Muscle of back (tissue), 13 donors: ENCODE results near the gene FOXD4L1. TPM values are rescaled to one million over a fixed set of nuclear protein-coding genes. Genes with fewer than 3 reads are reported as not detected.
"Not testable (repeated sequence)": the region's sequence is repeated elsewhere in the genome, so short reads cannot be mapped to it uniquely, and the experiment has no call there.

ENCODE experiments used
- DNase-seq, 3 donors: peaks; one replicate each; pipeline versions ENCODE4 v3.0.0 to v3.0.0-alpha.2; 2013
- long read RNA-seq, 9 donors: transcript quantifications; one replicate each; lab custom pipeline, GENCODE V29; 2026
- polyA plus RNA-seq, 10 donors: library from polyadenylated mRNA; unstranded; fragments of 120-200 nt; gene quantifications; one replicate each; pipeline ENCODE4 v1.2.1, GENCODE V29; 2013; ENCODE audit not compliant: insufficient read length in 10 of 10

FOXD4L1 gene
- polyA plus RNA-seq: 1 to 10 TPM; 1.4 to 3.2 (median 1.7) TPM
- long read RNA-seq, donor 1, partial matches to known transcripts: 0 of 3 reads
- long read RNA-seq, donor 1, other reads (novel, unspliced or antisense): 0 of 3 reads
- long read RNA-seq, donor 2, partial matches to known transcripts: 0 of 1 reads
- long read RNA-seq, donor 2, other reads (novel, unspliced or antisense): 0 of 1 reads
- long read RNA-seq, donor 3, partial matches to known transcripts: 0 of 1 reads
- long read RNA-seq, donor 3, other reads (novel, unspliced or antisense): 0 of 1 reads
- long read RNA-seq, donor 4, partial matches to known transcripts: 0 of 2 reads
- long read RNA-seq, donor 4, other reads (novel, unspliced or antisense): 0 of 2 reads
- long read RNA-seq, donor 5, partial matches to known transcripts: 0 of 4 reads
- long read RNA-seq, donor 5, other reads (novel, unspliced or antisense): 0 of 4 reads
- long read RNA-seq, donor 6, partial matches to known transcripts: 0 of 1 reads
- long read RNA-seq, donor 6, other reads (novel, unspliced or antisense): 0 of 1 reads
- long read RNA-seq, donor 7, partial matches to known transcripts: 0 of 4 reads
- long read RNA-seq, donor 7, other reads (novel, unspliced or antisense): 0 of 4 reads
- long read RNA-seq, donor 8, partial matches to known transcripts: 0 of 4 reads
- long read RNA-seq, donor 8, other reads (novel, unspliced or antisense): 0 of 4 reads
- long read RNA-seq, donor 9: 0 reads

DNA sequence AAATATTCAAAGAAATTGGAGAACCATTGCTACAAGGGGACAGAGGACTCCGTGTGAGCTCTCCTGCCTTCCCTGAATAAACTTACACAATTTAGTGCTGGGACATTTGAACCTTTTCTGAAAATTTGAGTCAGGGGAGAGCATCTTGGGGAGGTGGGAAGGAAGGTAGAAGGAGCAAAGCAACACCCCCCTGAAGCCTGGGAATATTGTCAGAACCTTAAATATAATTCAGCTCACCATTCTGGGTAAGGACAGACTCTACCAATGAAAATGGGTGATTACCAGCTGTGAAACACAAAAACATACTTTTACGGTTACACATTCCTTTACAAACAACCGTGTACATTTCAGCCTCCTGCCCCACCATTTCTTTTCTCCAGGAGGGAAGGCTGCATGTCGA lies at the start of gene FOXD4L1:
Gene FOXD4L1 (plus strand): TSS at position 301 of the 400 bp plus-strand sequence. CDS start 592 bp downstream, outside the sequence.
- DNase-seq: not testable (repeated sequence)

DNA sequence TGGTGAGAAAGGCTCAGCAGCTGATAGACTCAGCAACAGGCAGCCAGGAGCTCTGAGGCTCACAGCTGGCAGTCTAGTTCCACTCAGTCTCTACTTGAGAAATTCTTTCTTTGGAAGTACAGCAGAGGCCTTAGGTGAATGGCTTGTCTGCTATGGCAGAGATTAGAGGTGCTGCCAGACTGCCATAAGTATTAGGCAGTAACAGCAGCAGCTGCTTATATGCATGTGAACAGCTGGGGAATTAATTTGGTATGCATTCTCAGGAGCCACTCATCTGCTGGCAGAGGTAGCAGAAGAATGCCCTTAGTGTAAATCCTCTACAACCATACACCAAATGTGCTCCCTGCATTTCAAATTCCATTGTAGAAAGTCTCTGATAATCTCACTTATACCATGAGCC lies 32.7 kb upstream of the FOXD4L1 start:
- DNase-seq: peak in 2 of 3 donors; percentile 0 to 4

DNA sequence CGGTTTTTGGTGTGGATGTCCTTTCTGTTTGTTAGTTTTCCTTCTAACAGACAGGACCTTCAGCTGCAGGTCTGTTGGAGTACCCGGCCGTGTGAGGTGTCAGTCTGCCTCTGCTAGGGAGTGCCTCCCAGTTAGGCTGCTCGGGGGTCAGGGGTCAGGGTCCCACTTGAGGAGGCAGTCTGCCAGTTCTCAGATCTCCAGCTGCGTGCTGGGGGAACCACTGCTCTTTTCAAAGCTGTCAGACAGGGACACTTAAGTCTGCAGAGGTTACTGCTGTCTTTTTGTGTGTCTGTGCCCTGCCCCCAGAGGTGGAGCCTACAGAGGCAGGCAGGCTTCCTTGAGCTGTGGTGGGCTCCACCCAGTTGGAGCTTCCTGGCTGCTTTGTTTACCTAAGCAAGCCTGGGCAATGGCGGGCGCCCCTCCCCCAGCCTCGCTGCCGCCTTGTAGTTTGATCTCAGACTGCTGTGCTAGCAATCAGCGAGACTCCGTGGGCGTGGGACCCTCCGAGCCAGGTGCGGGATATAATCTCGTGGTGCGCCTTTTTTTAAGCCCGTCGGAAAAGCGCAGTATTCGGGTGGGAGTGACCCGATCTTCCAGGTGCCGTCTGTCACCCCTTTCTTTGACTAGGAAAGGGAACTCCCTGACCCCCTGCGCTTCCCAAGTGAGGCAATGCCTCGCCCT lies 21.6 kb upstream of the FOXD4L1 start:
- not testable (repeated sequence) for DNase-seq

GRCh38 chr2:113496527-113496926 lies 1.9 kb upstream of the FOXD4L1 start:
- DNase-seq: not testable (repeated sequence)

DNA sequence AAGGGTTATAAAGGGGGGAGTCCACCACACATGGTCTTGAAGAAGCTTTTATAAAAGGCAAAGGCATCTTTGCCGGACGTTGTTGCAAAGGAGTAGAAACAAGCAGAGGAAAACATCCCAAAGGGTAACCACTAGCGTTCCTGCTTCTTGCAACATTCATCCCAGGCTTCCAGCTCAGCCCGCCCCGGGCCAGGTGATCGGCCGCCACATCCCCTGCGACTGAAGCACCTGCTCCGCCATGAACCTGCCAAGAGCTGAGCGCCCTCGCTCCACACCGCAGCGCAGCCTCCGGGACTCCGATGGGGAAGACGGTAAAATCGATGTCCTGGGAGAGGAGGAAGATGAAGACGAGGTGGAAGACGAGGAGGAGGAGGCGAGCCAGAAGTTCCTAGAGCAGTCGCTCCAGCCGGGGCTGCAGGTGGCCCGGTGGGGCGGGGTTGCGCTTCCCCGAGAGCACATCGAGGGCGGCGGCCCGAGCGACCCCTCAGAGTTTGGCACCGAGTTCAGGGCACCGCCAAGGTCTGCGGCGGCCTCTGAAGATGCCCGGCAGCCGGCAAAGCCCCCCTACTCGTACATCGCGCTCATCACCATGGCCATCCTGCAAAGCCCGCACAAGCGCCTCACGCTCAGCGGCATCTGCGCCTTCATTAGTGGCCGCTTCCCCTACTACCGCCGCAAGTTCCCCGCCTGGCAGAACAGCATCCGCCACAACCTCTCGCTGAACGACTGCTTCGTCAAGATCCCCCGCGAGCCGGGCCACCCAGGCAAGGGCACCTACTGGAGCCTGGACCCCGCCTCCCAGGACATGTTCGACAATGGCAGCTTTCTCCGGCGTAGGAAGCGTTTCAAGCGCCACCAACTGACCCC lies 787 bp downstream of the FOXD4L1 start:
- peak in 1 of 3 donors; percentile 4 for DNase-seq

GRCh38 chr2:113499886-113500722 lies 1.6 kb downstream of the FOXD4L1 start:
- DNase-seq: not testable (repeated sequence)

GRCh38 chr2:113500723-113501038 lies 2.2 kb downstream of the FOXD4L1 start:
- peak in 1 of 3 donors; percentile 36 for DNase-seq

DNA sequence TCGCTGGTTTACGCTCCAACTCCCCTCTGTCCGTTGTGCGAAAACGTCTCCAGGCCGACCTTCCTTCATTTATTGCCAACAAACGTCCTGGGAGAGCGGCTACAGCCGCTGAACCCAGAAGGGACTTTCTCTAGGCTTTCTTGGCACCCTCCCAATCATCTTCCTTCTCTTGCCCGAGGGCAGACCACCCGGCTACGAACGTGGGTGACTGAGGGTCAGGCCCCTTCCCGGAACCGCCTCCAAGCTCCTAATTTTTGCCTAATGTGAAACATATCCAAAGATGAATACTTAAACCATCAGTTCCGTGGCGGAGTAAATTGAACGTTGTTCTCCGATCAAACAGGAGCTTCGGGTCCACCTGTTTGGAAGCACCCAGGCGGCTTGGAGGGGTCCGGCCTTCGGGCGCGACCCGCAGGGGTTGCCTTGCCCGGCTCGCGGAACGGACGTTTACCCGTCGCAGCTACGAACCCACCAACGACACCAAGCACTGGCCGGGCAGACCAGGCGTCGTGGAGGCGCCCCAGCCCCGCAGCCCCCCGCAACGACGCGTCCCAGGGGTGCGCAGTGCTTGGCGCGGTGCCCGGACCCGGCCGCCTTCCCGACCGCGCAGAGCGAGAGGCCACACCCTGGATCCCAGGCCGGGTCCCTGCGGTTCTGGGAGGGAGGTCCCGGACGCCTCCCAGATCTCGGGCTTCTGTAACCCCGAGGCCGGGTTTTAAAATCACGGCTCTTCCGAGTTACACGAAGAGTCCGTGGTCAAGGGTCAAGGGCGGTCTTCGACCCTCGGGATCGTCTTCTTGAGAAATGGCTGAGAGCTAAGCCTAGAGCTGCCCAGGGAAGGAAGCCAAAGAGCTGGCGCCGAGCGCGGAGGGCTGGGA lies 4.0 kb downstream of the FOXD4L1 start:
- DNase-seq: peak in 1 of 3 donors; percentile 60

GRCh38 chr2:113503094-113504042 lies 4.9 kb downstream of the FOXD4L1 start:
- DNase-seq: peak in 2 of 3 donors; percentile 37 to 77

DNA sequence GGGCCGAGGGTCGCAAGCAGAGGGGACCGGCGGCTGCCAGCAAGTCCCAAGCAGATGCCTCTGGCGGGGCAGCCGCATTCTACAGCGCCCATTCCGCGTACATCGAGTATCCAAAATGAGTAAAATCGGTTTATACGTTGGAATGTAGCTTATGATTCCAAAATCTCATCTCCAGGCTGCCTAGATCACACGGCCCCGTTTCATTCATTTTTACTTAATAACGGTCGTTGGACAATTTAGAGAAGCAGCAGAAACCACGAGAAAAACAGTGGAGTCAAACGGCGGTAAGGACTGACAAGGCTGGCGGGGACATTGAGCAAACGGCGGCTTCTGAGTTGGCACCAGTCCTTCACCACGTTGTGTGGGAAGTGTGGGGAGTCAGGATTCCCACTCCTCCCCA lies 5.6 kb downstream of the FOXD4L1 start:
- DNase-seq: peak in 2 of 3 donors; percentile 17 to 60

GRCh38 chr2:113507394-113508140 lies 9.1 kb downstream of the FOXD4L1 start:
- not testable (repeated sequence) for DNase-seq

- DNase-seq: not testable (repeated sequence)
Measured at GRCh38 chr2:113508187-113508586, 9.7 kb downstream of the FOXD4L1 start.

DNA sequence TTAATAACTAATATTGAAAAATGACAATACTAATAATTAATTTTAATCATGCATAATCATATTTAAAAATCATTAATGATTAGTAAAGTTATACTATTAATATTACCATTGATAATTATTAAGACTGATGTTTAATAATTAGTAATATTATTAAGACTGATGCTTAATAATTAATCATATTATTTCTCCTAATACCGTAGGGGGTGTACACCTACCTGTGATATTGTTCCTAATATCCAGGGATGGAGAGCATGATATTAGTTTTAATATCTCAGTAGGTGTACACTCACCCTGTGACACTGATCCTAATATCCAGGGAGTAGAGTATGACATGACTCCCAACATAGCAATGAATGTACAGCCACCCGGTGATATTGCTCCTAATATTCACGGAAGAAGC lies 12.4 kb downstream of the FOXD4L1 start:
- DNase-seq: not testable (repeated sequence)

- DNase-seq: not testable (repeated sequence)
Measured at GRCh38 chr2:113511859-113512258, 13.4 kb downstream of the FOXD4L1 start.

- not testable (repeated sequence) for DNase-seq
Measured at GRCh38 chr2:113515457-113515856, 17.0 kb downstream of the FOXD4L1 start.

DNA sequence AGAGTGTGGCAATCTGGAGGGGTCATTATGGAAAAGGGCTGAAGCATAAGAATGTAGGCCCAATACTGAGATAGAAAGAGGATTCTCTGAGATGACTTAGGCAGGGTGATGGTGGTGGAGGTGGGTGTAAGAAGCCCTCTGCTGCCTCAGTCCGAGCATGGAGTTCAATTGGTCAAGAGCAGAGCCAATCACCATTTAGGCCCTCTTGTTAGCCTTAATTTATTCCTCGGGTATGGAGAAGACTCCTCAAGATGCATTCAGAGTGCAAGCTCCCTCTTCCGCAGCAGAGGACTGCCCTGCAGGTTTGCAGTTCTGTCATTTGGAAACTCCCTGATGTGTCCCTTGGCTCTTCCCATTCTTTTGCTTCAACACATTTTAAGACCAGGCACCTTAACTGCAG lies 17.5 kb downstream of the FOXD4L1 start:
- not testable (repeated sequence) for DNase-seq

DNA sequence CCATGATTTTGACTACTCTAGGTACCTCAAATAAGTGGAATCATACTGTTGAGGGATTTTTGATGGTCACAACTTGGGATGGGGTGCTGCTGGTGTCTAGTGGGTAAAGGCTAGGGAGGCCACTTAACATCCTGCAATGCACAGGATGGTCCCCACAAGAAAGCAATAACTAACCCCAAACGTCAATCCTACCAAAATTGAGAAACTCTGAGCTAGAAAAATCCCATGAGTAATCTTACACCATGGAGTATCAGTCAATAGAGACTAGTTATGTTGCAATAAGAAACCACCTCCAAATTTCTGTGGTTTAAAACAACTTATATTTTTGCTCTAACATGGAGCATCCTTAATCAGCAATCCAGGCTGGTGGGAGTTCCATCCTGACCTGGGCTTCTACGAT lies 18.6 kb downstream of the FOXD4L1 start:
- DNase-seq: not testable (repeated sequence)
